ENCODE results near the gene OGFOD2. TPM values are rescaled to one million over a fixed set of nuclear protein-coding genes. Genes with fewer than 3 reads are reported as not detected.

OGFOD2 gene
- total and polyA plus RNA-seq, 4 donors, result 8.0 to 18.6 (median 12.3) TPM

DNA sequence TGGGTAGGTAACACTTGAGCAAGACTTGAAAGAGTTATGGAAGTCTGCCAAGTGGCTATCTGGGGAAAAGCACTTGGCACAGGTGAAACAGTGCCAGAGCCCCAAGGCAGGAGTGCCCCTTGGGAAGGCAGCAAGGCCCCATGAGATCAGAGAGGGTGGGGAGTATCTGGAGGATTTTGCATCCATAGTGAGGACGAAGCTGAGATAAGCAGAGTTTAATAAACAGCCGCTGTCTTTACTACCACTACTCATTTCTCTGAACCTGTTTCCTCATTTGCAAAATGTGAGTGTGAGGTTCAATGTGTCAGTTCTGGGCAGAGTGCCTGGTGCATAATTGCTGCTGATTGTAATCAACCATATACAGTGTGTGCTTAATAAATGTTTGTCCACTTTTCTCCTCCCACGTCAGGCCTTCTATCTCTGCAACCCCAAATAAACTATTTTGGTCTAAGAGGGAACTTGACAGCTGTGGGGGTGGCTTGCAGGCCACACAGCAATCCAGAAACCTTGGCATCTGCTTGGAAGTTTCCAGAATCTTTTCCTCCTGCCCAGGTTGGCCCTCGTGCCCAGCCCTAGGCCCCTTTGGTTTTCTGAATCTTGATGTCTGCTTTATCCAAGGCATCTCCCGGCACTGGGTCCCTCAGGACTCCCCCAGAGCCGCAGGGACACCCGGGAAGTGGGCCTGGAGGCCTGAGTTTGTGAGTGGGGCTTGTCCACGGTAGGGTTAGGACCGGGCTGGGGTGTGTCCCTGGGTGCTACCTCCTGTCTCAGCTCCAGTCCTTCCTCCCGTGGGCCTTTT lies 13.3 kb upstream of the OGFOD2 start:
- Histone ChIP-seq H3K9ac (ENCODE audit: low read depth in 1 of 2, low read length in 2 of 2) (no peak overlapping the region), H3K27me3 (ENCODE audit: control insufficient read depth in 4 of 4, insufficient read depth in 4 of 4, low read length in 3 of 4) (no peaks in the 10 kb centered on the region), H3K4me3 (ENCODE audit: low read depth in 1 of 3, low read length in 3 of 3) (no peak overlapping the region), H3K9me3 (ENCODE audit: control insufficient read depth in 4 of 4, low read length in 3 of 4) (no peaks in the 10 kb centered on the region), H3K36me3 (ENCODE audit: control insufficient read depth in 4 of 4, insufficient read depth in 3 of 4, low read depth in 1 of 4, low read length in 3 of 4) (peaks cover 0 to 1% (median 0%) of the 10 kb centered on the region in 4 donors), H3K4me1 (ENCODE audit: control insufficient read depth in 4 of 4, insufficient read depth in 4 of 4, low read length in 3 of 4) (peaks cover 3 to 10% (median 8%) of the 10 kb centered on the region in 4 donors), H3K27ac (ENCODE audit: low read depth in 1 of 2, low read length in 2 of 2) (no peak overlapping the region)
- TF ChIP-seq FOXA2 (IDR thresholded peaks at IDR 0.05) (no peak), GABPA (IDR thresholded peaks at IDR 0.05 in 1 of 2, conservative IDR thresholded peaks at IDR 0.05 in 1 of 2) (no peak), JUND (IDR thresholded peaks at IDR 0.05) (no peak), RAD21 (IDR thresholded peaks at IDR 0.05) (no peak), SP1 (IDR thresholded peaks at IDR 0.05) (no peak), HNF4G (IDR thresholded peaks at IDR 0.05) (no peak), TAF1 (conservative IDR thresholded peaks at IDR 0.05) (no peak), NR2F2 (IDR thresholded peaks at IDR 0.05) (no peak), FOXA1 (IDR thresholded peaks at IDR 0.05) (no peak), HNF4A (conservative IDR thresholded peaks at IDR 0.05) (no peak)
- TF ChIP-seq, protein P1, sequence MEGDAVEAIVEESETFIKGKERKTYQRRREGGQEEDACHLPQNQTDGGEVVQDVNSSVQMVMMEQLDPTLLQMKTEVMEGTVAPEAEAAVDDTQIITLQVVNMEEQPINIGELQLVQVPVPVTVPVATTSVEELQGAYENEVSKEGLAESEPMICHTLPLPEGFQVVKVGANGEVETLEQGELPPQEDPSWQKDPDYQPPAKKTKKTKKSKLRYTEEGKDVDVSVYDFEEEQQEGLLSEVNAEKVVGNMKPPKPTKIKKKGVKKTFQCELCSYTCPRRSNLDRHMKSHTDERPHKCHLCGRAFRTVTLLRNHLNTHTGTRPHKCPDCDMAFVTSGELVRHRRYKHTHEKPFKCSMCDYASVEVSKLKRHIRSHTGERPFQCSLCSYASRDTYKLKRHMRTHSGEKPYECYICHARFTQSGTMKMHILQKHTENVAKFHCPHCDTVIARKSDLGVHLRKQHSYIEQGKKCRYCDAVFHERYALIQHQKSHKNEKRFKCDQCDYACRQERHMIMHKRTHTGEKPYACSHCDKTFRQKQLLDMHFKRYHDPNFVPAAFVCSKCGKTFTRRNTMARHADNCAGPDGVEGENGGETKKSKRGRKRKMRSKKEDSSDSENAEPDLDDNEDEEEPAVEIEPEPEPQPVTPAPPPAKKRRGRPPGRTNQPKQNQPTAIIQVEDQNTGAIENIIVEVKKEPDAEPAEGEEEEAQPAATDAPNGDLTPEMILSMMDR (IDR thresholded peaks at IDR 0.05; ENCODE audit: low read depth, low read length, missing input control), result no peak
- TF ChIP-seq, protein P2, sequence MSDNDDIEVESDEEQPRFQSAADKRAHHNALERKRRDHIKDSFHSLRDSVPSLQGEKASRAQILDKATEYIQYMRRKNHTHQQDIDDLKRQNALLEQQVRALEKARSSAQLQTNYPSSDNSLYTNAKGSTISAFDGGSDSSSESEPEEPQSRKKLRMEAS (IDR thresholded peaks at IDR 0.05), result no peak
- TF ChIP-seq, protein P3, sequence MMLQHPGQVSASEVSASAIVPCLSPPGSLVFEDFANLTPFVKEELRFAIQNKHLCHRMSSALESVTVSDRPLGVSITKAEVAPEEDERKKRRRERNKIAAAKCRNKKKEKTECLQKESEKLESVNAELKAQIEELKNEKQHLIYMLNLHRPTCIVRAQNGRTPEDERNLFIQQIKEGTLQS (IDR thresholded peaks at IDR 0.05), result no peak
- TF ChIP-seq, protein P4, sequence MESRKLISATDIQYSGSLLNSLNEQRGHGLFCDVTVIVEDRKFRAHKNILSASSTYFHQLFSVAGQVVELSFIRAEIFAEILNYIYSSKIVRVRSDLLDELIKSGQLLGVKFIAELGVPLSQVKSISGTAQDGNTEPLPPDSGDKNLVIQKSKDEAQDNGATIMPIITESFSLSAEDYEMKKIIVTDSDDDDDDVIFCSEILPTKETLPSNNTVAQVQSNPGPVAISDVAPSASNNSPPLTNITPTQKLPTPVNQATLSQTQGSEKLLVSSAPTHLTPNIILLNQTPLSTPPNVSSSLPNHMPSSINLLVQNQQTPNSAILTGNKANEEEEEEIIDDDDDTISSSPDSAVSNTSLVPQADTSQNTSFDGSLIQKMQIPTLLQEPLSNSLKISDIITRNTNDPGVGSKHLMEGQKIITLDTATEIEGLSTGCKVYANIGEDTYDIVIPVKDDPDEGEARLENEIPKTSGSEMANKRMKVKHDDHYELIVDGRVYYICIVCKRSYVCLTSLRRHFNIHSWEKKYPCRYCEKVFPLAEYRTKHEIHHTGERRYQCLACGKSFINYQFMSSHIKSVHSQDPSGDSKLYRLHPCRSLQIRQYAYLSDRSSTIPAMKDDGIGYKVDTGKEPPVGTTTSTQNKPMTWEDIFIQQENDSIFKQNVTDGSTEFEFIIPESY (IDR thresholded peaks at IDR 0.05), result no peak
- DNase-seq (ENCODE audit: low spot score), result no peak
- 85% methylated on average over 10 of the region's 10 CpGs for WGBS

DNA sequence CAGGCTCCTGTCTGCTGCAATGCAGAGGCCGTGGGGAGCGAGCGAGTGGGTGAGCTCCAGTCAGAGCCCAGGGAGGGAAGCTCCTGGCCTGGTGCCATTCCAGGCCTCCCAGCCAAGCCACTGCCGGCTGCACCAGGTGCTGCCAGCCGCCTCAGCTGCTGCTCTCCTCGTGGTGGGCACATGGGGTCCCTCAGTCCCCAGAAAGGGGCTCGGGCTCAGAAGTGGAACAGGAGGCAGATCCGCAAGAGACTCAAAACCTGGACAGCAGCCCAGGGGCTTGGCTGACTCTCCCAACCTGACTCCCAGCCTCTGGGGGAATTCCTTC lies 11.1 kb upstream of the OGFOD2 start:
- Histone ChIP-seq H3K27me3 (ENCODE audit: control insufficient read depth in 4 of 4, insufficient read depth in 4 of 4, low read length in 3 of 4) (no peaks in the 10 kb centered on the region), H3K9me3 (ENCODE audit: control insufficient read depth in 4 of 4, low read length in 3 of 4) (no peaks in the 10 kb centered on the region), H3K4me3 (ENCODE audit: low read depth in 1 of 3, low read length in 3 of 3) (no peak overlapping the region), H3K27ac (ENCODE audit: low read depth in 1 of 2, low read length in 2 of 2) (no peak overlapping the region), H3K4me1 (ENCODE audit: control insufficient read depth in 4 of 4, insufficient read depth in 4 of 4, low read length in 3 of 4) (peaks cover 3 to 10% (median 8%) of the 10 kb centered on the region in 4 donors), H3K9ac (ENCODE audit: low read depth in 1 of 2, low read length in 2 of 2) (no peak overlapping the region), H3K36me3 (ENCODE audit: control insufficient read depth in 4 of 4, insufficient read depth in 3 of 4, low read depth in 1 of 4, low read length in 3 of 4) (peaks cover 0 to 1% (median 0%) of the 10 kb centered on the region in 4 donors)
- TF ChIP-seq, protein P3 (IDR thresholded peaks at IDR 0.05), result no peak
- TF ChIP-seq, protein P4 (IDR thresholded peaks at IDR 0.05), result no peak
- TF ChIP-seq FOXA2 (IDR thresholded peaks at IDR 0.05), result no peak
- TF ChIP-seq SP1 (IDR thresholded peaks at IDR 0.05), result no peak
- no peak for TF ChIP-seq RAD21 (IDR thresholded peaks at IDR 0.05)
- TF ChIP-seq YY1 (IDR thresholded peaks at IDR 0.05), result no peak
- TF ChIP-seq, protein P2 (IDR thresholded peaks at IDR 0.05), result no peak
- TF ChIP-seq RXRA (IDR thresholded peaks at IDR 0.05), result no peak
- WGBS, result 64% methylated on average over 8 of the region's 8 CpGs
- DNase-seq (ENCODE audit: low spot score), result no peak

All from liver (tissue), 9 donors.